Stimulated activated CD8-positive, alpha-beta memory T cell treated with anti-CD3 and anti-CD28 coated beads, Interleukin-4, amount 100 ng/mL, for 1 hour (primary cell): ENCODE measurements around the gene ANKRD34B.

Source experiments
- DNase-seq, 2 donors: peaks; one replicate each; pipeline ENCODE4 v3.0.0-alpha.2; 2020; ENCODE audit warnings: low read depth in 2 of 2, low spot score in 1 of 2

The ANKRD34B gene

DNA sequence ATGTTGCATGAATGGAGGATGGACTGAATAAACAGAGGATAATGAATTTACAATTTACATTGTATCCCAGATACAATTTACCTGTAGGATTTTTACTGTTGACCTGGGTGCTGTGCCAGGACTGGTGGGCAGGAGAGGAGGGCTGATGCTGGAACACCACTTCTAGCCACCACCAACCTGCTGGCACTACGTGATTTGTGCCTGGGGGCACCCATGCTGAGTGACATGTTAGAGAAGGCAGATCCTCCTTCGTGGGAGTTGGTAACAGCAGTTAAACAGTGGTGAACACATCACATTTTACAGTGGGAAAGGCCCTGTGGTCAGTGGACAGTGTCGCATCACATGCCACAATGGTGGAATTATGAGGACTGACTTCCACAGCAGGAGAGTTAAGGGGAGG lies 3.0 kb upstream of the ANKRD34B start:
- DNase-seq: no peak

DNA sequence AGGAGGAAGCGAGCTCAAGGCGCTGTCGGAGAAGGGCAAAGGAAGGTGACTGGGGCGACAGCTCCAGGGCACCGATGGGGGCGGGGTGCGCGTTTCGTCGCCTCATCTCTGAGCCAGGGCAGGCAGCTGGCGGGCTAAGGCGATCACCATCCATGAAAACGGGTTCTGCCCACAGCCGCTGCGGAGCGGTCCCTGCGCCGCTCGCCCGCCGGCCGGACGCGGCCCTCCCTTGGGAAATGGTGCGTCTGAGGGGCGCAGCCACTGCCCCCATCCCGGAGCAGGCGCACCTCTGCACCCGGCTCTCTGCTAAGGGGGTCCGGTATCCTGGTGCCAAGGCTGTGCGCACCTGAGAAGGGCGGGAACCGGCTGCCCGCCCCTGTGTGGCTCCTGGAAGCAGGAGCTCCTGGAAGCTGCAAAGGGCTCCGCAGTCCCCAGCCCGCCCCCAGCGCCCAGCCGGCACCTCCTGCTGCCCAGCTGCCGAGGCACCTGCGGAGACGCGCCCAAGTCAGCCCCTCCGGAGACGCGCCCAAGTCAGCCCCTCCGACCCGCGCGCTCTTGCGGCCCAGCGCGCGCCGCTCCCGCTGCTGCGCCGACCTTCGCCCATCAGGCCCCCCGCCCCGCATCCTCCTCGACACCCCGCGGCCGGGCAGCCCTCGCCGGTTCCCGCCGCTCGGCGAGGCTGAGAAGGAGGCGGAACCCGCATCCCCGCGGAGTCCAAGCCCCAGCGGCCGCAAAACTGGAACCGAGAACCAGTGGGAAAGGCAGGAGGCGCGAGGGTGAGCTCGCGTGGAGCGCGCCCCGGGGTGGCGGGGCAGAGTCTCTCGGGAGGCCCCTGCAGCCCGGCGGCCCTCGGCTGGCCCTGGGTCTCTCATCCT lies 757 bp downstream of the ANKRD34B start:
- no peak for DNase-seq

DNA sequence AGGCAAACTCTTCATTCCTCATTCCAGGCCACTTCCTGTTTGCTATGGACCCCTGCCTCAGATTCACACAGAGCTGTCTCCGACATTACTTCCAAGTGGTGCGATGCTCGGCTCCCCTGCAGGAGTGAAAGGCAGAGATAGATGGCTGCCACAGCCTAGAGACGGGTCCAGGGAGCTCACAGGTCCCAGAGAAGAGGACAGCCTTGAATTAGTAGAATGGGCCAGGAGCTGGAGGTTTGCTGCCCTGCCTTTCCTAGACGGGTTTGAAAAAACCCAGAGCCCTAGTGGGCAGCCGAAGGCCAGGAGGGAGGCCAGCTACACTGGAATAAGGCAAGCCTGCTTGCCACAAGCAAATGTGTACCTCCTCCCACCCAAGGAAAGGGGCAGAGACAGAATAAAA lies 1.8 kb downstream of the ANKRD34B start:
- no peak for DNase-seq

DNA sequence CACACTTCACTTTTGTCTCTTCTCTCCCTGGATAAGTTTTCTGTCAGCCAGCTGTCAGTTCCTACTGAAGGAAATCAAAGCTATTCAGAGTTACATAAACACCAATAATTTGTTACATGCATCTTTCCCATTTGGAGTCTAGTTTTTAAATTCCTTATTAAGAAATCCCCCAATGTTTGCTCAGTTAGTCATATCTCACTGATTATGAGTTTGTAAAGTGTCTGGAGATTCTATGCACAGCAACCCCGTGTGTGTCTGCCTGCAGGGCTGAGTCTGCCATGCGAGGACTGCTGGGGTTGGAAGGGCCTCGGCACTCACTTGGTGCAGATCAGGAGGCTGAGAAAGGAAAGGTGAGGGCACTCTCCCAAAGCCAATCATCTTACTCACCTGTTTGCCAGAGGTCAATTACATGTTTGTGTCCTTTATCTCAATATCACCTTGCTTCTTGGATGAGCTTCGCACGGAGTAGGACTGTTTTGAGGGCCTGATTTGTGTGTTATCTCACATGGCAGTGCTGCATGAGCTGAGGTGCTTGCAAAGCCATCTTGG lies 3.3 kb downstream of the ANKRD34B start:
- no peak for DNase-seq

DNA sequence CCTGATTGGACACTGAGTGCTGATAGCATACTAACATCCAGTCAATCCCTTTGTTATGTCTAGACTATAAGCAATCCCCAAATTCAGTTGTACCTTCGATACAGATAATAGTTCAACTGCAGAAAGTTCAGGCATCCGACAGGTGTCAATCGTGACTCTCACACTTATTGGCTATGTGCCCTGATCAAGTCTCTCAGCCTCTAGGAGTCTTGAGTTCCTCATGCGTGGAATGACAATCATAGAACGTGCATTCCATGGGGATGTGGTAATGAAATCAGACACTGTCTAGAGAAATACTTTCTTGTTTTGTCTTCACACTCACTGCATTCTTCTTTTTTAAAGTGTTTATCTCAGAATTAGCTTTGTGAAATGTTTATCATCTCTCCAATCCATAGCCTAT lies 4.8 kb downstream of the ANKRD34B start:
- no peak for DNase-seq

DNA sequence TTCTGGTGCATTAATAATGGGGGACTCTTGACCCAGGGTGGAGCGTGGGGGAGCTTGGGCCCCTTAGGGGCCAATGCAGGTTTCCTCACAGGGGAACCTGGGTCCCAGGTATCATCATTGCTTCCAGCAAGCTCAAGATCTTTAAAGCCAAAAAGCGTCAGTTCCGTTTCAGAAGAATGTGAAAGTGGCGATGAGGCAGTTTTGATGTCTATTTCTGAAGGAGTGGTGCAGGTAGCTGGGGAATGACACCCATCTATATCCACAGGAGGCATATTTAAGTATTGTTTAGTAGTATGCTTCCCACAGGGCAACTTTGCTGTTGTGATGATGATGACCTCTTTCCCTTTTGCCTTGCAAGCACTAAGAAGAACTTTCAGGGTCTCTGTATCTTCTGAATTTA lies 10.8 kb downstream of the ANKRD34B start:
- DNase-seq: no peak

DNA sequence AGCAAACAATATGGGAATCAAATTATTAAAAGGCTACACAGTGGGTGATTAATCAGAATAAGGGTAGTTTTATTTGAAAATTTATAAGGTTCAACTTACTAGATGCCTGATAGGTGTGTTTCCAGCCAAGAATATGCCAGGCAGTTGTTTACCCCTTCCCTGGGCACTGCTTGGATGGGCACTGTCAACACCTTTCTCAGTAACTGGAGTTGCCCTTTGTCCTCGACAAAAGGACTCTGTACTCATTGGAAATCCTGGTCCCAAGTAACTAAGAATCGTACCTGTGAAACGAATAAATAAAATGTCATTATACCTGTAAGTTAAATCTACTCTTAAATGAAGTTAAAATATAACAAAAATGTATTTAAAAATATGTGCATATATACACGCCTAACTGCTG lies 15.0 kb downstream of the ANKRD34B start:
- no peak for DNase-seq

DNA sequence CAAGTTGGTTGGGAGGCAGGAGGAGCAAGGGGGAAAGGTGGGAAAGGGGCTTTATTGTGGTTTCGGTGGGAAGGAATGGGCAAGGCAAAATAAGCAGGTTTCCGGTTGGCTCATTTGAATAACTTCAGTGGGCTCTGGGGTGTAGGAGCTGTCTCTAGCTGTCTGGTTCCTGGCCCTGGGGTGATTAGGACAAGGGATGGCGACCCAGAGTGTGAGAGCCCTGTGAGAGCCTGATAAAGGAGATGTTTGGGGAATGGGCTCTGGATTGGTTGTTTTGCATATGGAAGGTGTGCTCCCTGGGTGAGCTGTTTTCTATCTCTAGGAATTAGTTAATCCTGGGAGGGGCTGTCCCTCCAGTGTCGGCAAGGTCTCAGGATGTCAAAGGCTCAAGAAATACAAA lies 15.4 kb downstream of the ANKRD34B start:
- no peak for DNase-seq

DNA sequence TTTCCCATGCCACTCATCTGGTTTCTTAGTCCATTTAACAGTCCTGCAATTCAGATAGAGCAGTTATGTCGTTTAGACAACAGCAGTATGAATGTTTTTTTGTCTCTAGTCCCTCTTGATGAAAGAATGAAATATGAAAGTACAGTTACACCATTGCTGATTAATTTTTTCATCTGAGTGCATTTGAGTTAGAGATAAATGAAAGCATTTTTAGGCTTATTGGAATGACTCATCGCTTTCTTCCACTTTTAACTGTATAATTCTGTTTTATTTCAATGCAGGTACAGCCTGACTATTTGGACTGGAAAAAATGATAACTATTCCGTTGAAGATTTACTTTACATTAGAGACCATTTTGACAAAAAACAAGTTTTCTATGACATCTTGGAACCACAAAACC lies 28.7 kb downstream of the ANKRD34B start:
- DNase-seq: no peak

DNA sequence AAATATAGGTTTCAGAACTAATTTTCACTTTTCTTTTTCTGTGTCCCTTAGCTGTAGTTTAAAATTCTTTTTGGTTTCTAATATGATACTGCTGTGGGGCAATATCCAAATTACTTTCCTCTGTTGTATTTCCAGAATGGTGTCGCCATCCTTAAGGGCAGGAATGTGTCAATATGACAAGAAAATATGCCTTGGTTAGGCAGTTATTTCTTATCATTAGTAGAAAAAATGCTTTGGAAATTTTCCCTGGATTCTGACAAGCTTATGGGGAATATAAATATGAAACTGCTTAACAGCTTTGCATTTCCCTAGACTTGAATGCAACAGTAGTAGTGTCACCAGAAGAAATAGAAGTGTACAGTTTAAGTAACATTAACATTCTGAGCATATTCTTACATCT lies 29.4 kb downstream of the ANKRD34B start:
- no peak for DNase-seq

DNA sequence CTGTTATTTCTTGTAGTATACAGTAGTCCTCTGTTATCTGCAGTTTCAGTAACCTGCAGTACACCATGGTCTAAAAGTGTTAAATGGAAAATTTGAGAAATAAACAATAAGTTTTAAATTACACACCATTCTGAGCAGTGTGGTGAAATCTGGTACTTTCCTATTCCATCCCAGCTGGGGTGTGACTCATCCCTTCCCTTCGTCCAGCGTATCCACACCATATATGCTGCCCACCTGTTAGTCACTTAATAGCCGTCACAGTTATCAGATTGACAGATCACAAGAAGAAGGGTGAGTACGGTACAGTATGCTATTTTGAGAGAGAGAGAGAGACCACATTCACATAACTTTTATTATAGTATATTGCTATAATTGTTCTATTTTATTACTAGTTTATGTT lies 53.3 kb downstream of the ANKRD34B start:
- DNase-seq: no peak

DNA sequence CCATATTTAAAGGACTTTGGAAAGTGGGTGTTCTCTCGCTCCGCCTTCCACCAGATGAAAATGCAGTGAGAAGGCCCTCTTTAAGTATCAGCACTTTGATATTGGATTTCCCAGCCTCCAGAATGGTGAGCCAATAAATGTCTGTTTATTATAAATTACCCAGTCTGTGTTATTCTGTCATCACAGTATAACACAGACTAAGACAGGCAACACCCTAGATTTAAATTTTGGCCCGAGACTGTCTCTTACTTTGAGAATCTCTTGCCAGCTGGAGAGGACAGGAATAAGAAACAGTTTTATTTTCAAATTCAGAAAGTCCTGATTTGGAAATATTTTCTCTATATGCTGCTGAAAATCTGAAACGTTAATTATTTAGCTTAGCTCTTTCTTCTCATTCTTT lies 60.7 kb downstream of the ANKRD34B start:
- no peak for DNase-seq

DNA sequence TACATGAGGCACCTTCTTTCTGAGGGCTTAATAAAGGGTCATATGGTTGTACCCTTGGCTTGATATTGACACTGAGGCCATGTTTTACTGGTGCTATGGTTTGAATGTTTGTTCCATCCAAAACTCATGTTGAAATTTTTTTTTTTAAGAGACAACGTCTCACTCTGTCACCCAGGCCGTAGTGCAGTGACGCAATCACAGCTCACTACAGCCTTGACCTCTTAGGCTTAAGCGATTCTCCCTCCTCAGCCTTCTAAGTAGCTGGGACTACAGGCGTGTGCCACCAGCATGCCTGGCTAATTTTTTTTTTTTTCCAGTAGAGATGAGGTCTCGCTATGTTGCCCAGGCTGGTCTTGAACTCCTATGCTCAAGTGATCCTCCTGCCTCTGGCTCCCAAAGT lies 61.2 kb downstream of the ANKRD34B start:
- no peak for DNase-seq

DNA sequence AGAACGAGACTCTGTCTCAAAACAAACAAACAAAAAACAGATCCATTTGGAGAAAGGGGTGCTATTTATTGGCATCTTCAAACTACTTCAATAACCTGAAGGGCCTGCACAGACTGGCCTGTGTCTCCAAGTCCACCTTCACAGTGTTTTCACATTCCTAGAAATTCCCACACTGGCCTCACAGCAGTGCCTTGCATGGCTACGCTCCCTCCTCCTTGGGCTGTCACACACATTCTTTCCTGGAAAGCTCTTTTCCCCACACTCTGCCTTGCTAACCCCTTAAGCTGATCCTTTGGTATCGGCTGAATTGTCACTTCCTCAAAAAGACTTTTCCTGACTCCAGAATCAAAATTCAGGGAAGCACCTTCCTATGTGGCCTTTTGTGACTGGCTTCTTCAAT lies 62.4 kb downstream of the ANKRD34B start:
- DNase-seq: no peak
